ENCODE results near the gene ADCK2.

ADCK2 gene

DNA sequence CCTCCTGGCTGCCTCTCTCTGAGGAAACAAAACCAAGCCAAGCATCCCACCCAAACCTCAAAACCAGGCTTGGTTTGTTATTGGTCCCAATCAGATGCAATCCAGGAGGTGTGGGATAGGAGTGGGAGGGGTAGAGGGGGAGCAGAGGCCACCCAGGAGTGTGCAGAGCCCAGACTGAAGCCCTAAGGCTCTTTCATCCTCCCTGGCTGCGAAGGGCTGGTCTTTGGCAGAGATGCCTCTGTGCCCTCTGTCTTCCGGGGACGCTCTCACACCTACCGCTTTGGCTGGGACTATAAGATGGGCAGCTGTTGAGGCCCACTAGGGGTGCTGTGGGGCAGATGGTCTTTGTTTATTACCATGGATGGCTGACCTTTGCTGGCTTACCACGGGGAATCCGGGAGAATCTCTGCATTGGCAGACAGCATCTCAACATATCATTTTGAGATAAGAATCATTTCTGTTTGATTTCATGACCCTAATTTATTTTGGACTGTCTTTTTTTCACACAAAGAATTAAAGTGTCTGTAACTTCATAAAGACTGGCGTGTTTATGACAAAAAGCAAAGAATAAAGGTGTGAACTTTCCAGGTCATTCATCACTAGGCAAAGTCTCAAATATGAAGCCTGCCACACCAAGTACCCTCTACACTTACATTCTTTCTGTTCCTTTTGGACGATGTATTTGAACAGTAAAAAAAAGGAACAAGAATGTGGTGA, 25.7 kb upstream of the ADCK2 start:
- peaks cover 0 to 20% (median 11%) of the 10 kb centered on the region in 5 experiments for H3K27me3 ChIP-seq (replicated peaks in 2 of 5; ENCODE audit: control insufficient read depth in 4 of 5, insufficient read depth in 5 of 5, low read length in 4 of 5)
- peak; percentile 36 to 61 (median 60) for DNase-seq
- H3K27ac ChIP-seq (ENCODE audit: insufficient read depth in 1 of 2, low read depth in 1 of 2, low read length in 2 of 2, poor library complexity in 1 of 2, severe bottlenecking in 2 of 2), result no peak overlapping the region
- WGBS (ENCODE audit: insufficient coverage), result 9% methylated on average over 6 of the region's 8 CpGs
- no peak overlapping the region for H3K4me3 ChIP-seq (ENCODE audit: control insufficient read depth in 1 of 7, extremely low read depth in 1 of 7, insufficient read depth in 4 of 7, low read depth in 2 of 7, low read length in 6 of 7)
- ChIA-PET POLR2A (interaction anchor here (0.6 kb wide), 1 partner anchor 320 kb away, joined by 3 read pairs; no protein-coding TSS in a partner anchor), CTCF (interaction anchor here (1.0 to 2.7 kb wide), 2 partner anchors 22 to 170 kb away, joined by 5 to 9 read pairs; no protein-coding TSS in a partner anchor)
- H3K4me1 ChIP-seq (ENCODE audit: control extremely low read depth in 1 of 4, control insufficient read depth in 4 of 4, insufficient read depth in 4 of 4, low read length in 3 of 4), result no peaks in the 10 kb centered on the region
- H3K36me3 ChIP-seq (ENCODE audit: control insufficient read depth in 4 of 4, insufficient read depth in 4 of 4, low read length in 3 of 4), result no peaks in the 10 kb centered on the region
- H3K9me3 ChIP-seq (ENCODE audit: control extremely low read depth in 1 of 5, control insufficient read depth in 4 of 5, insufficient read depth in 2 of 5, low read depth in 1 of 5, low read length in 4 of 5), result no peaks in the 10 kb centered on the region

DNA sequence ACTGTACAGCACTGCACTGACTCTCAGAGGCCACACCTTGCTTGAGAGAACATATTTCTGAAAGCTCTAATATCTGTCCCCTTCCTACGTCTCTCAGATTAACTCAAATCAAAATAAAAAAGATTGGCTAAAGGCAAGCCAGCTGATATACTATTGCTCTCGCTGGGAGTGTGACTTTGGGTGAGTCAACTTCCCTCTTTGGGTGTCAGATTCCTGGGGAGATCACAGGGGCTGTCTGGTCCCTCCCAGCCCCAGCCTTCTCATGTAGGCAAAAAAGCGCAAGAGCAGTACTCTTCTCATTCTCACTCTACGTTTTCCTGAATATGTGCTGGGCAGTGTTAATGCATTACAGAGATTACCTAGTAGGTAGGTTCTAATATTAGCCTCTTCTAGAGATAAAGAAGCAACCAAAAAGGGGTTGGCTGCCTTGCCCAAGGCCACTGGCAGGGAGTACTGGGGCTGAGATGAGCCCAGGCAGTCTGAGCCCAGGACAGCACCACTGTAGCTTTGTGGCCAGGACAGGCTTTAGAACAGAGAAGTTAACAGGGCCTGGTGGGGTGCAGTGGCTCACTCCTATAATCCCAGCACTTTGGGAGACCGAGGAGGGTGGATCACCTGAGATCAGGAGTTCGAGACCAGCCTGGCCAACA, 23.1 kb upstream of the ADCK2 start:
- POLR2A ChIA-PET, result interaction anchor here (0.7 kb wide), 1 partner anchor 92 kb away, joined by 4 read pairs; no protein-coding TSS in a partner anchor
- H3K9me3 ChIP-seq (ENCODE audit: control extremely low read depth in 1 of 5, control insufficient read depth in 4 of 5, insufficient read depth in 2 of 5, low read depth in 1 of 5, low read length in 4 of 5), result no peaks in the 10 kb centered on the region
- H3K4me1 ChIP-seq (ENCODE audit: control extremely low read depth in 1 of 4, control insufficient read depth in 4 of 4, insufficient read depth in 4 of 4, low read length in 3 of 4), result peaks cover 0 to 5% (median 0%) of the 10 kb centered on the region in 4 experiments
- DNase-seq, result no peak
- no peaks in the 10 kb centered on the region for H3K36me3 ChIP-seq (ENCODE audit: control insufficient read depth in 4 of 4, insufficient read depth in 4 of 4, low read length in 3 of 4)
- 36% methylated on average over 1 of the region's 6 CpGs for WGBS (ENCODE audit: insufficient coverage)
- H3K27me3 ChIP-seq (replicated peaks in 2 of 5; ENCODE audit: control insufficient read depth in 4 of 5, insufficient read depth in 5 of 5, low read length in 4 of 5), result peaks cover 0 to 6% (median 1%) of the 10 kb centered on the region in 5 experiments
- CTCF ChIA-PET, result interaction anchor here (1.1 kb wide), 1 partner anchor 9 kb away, joined by 3 read pairs; the partner anchor contains the start of gene DENND2A
- H3K4me3 ChIP-seq (ENCODE audit: control insufficient read depth in 1 of 7, extremely low read depth in 1 of 7, insufficient read depth in 4 of 7, low read depth in 2 of 7, low read length in 6 of 7), result no peak overlapping the region
- no peak overlapping the region for H3K27ac ChIP-seq (ENCODE audit: insufficient read depth in 1 of 2, low read depth in 1 of 2, low read length in 2 of 2, poor library complexity in 1 of 2, severe bottlenecking in 2 of 2)

DNA sequence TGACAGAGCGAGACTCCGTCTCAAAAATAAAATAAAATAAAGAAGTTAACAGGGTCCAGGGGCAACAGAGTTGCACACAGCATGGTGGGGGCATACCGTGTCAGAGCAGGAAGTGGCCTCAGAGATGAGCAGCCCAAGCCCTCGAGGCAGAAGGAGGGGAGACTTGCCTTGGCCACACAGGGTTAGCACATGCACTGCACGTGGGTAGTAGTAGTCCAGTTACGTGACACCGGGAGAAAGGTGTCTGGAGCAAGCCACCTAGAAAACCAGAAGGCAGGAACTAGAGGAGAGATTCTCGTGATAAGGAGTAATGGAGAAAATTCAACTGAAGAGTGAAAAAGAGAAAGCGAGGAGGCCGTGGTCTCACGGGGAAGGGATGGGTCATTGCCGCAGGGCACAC, 22.4 kb upstream of the ADCK2 start:
- ChIA-PET CTCF (interaction anchor here (1.1 kb wide), 1 partner anchor 9 kb away, joined by 3 read pairs; the partner anchor contains the start of gene DENND2A), POLR2A (no interaction called here)
- no peak overlapping the region for H3K27ac ChIP-seq (ENCODE audit: insufficient read depth in 1 of 2, low read depth in 1 of 2, low read length in 2 of 2, poor library complexity in 1 of 2, severe bottlenecking in 2 of 2)
- WGBS (ENCODE audit: insufficient coverage), result 82% methylated on average over 9 of the region's 12 CpGs
- peaks cover 0 to 5% (median 0%) of the 10 kb centered on the region in 4 experiments for H3K4me1 ChIP-seq (ENCODE audit: control extremely low read depth in 1 of 4, control insufficient read depth in 4 of 4, insufficient read depth in 4 of 4, low read length in 3 of 4)
- peaks cover 0 to 6% (median 1%) of the 10 kb centered on the region in 5 experiments for H3K27me3 ChIP-seq (replicated peaks in 2 of 5; ENCODE audit: control insufficient read depth in 4 of 5, insufficient read depth in 5 of 5, low read length in 4 of 5)
- no peaks in the 10 kb centered on the region for H3K9me3 ChIP-seq (ENCODE audit: control extremely low read depth in 1 of 5, control insufficient read depth in 4 of 5, insufficient read depth in 2 of 5, low read depth in 1 of 5, low read length in 4 of 5)
- DNase-seq, result no peak
- H3K36me3 ChIP-seq (ENCODE audit: control insufficient read depth in 4 of 4, insufficient read depth in 4 of 4, low read length in 3 of 4), result no peaks in the 10 kb centered on the region
- no peak overlapping the region for H3K4me3 ChIP-seq (ENCODE audit: control insufficient read depth in 1 of 7, extremely low read depth in 1 of 7, insufficient read depth in 4 of 7, low read depth in 2 of 7, low read length in 6 of 7)

DNA sequence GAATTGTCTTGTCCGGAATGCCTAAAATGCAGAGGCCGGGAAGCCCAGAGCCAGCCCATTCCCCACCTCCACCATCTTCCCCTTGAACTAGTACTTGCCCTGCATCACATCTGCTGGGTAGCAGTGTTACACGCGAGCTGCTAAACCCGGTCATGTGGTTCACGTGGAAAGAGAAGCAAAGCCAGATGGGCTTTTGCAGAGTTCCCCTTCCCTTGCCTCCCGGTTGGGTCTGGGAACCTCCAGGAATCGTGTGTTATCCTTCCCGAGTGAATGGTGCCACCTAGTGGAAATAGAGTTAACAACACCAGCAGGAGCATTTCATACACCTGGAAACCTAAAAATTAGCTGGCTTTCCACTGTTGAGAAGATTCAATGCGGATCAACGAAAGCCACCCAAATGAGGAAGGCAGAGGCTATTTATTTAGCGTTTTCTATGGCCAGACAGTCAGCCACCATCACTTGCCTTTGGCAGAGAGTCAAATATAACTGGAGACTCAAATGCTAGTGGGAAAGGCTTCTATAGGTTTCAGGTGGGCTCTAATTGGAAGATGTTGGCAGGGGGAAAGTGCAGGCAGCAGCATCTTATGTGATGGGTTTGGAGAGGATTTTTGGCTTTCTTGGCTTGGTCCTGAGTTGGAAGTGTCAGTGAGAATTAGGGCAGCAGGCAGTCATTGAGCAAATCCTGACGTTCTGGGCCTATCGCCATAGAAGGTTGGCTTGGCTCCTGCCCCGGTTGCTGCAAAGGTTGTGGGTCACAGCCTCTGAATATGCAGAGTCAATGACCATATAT, 19.2 kb upstream of the ADCK2 start:
- peaks cover 2 to 17% (median 16%) of the 10 kb centered on the region in 4 experiments for H3K4me1 ChIP-seq (ENCODE audit: control extremely low read depth in 1 of 4, control insufficient read depth in 4 of 4, insufficient read depth in 4 of 4, low read length in 3 of 4)
- 5% methylated on average over 10 of the region's 15 CpGs for WGBS (ENCODE audit: insufficient coverage)
- ChIA-PET CTCF (interaction anchor here (0.7 to 2.1 kb wide), 9 partner anchors 9 to 178 kb away, joined by 3 to 13 read pairs (median 4); partner anchors contain the start of gene DENND2A), POLR2A (interaction anchor here (0.7 kb wide), 1 partner anchor 175 kb away, joined by 3 read pairs; no protein-coding TSS in a partner anchor)
- DNase-seq, result peak; percentile 35 to 52 (median 45)
- no peaks in the 10 kb centered on the region for H3K27me3 ChIP-seq (replicated peaks in 2 of 5; ENCODE audit: control insufficient read depth in 4 of 5, insufficient read depth in 5 of 5, low read length in 4 of 5)
- H3K9me3 ChIP-seq (ENCODE audit: control extremely low read depth in 1 of 5, control insufficient read depth in 4 of 5, insufficient read depth in 2 of 5, low read depth in 1 of 5, low read length in 4 of 5), result no peaks in the 10 kb centered on the region
- H3K27ac ChIP-seq (ENCODE audit: insufficient read depth in 1 of 2, low read depth in 1 of 2, low read length in 2 of 2, poor library complexity in 1 of 2, severe bottlenecking in 2 of 2), result no peak overlapping the region
- no peak overlapping the region for H3K4me3 ChIP-seq (ENCODE audit: control insufficient read depth in 1 of 7, extremely low read depth in 1 of 7, insufficient read depth in 4 of 7, low read depth in 2 of 7, low read length in 6 of 7)
- H3K36me3 ChIP-seq (ENCODE audit: control insufficient read depth in 4 of 4, insufficient read depth in 4 of 4, low read length in 3 of 4), result no peaks in the 10 kb centered on the region

DNA sequence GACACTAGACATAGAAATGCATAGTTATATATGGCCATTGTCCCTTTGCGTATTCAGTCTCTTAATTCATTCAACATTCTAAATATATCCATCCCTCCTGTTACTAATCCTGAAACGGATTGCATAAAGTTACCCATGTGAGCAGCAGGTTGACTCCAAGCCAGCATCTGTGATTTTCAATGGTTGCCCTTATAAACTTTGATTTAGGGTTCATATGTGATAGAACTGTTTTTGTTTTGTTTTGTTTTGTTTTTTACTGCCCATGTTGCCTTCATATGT, 18.7 kb upstream of the ADCK2 start:
- POLR2A ChIA-PET, result no interaction called here
- Histone ChIP-seq H3K36me3 (ENCODE audit: control insufficient read depth in 4 of 4, insufficient read depth in 4 of 4, low read length in 3 of 4) (no peaks in the 10 kb centered on the region), H3K27me3 (replicated peaks in 2 of 5; ENCODE audit: control insufficient read depth in 4 of 5, insufficient read depth in 5 of 5, low read length in 4 of 5) (no peaks in the 10 kb centered on the region), H3K27ac (ENCODE audit: insufficient read depth in 1 of 2, low read depth in 1 of 2, low read length in 2 of 2, poor library complexity in 1 of 2, severe bottlenecking in 2 of 2) (no peak overlapping the region), H3K4me1 (ENCODE audit: control extremely low read depth in 1 of 4, control insufficient read depth in 4 of 4, insufficient read depth in 4 of 4, low read length in 3 of 4) (peaks cover 2 to 17% (median 16%) of the 10 kb centered on the region in 4 experiments), H3K9me3 (ENCODE audit: control extremely low read depth in 1 of 5, control insufficient read depth in 4 of 5, insufficient read depth in 2 of 5, low read depth in 1 of 5, low read length in 4 of 5) (no peaks in the 10 kb centered on the region), H3K4me3 (ENCODE audit: control insufficient read depth in 1 of 7, extremely low read depth in 1 of 7, insufficient read depth in 4 of 7, low read depth in 2 of 7, low read length in 6 of 7) (no peak overlapping the region)
- WGBS (ENCODE audit: insufficient coverage), result 100% methylated on average over 1 of the region's 2 CpGs
- CTCF ChIA-PET, result interaction anchor here (1.6 to 2.1 kb wide), 3 partner anchors 9 to 179 kb away, joined by 6 to 13 read pairs (median 10); no protein-coding TSS in a partner anchor
- DNase-seq, result no peak

DNA sequence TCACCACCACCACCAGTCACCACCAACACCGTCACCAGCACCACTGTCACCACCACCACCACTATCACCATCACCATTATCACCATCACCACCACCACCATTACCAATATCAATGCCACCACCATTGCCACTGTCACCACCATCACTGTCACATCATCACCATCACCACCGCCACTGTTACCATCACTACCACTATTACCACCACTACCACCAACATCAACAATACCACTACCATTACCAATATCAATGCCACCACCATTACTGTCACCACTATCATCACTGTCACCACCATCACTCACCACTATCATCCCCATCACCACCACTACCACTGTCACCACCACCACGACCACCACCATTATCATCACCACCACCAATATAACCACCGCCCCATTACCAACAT, 18.1 kb upstream of the ADCK2 start:
- CTCF ChIA-PET, result interaction anchor here (2.4 kb wide), 1 partner anchor 176 kb away, joined by 5 read pairs; no protein-coding TSS in a partner anchor
- H3K4me1 ChIP-seq (ENCODE audit: control extremely low read depth in 1 of 4, control insufficient read depth in 4 of 4, insufficient read depth in 4 of 4, low read length in 3 of 4), result peaks cover 2 to 17% (median 16%) of the 10 kb centered on the region in 4 experiments
- 93% methylated on average over 2 of the region's 4 CpGs for WGBS (ENCODE audit: insufficient coverage)
- POLR2A ChIA-PET, result no interaction called here
- no peaks in the 10 kb centered on the region for H3K27me3 ChIP-seq (replicated peaks in 2 of 5; ENCODE audit: control insufficient read depth in 4 of 5, insufficient read depth in 5 of 5, low read length in 4 of 5)
- H3K9me3 ChIP-seq (ENCODE audit: control extremely low read depth in 1 of 5, control insufficient read depth in 4 of 5, insufficient read depth in 2 of 5, low read depth in 1 of 5, low read length in 4 of 5), result no peaks in the 10 kb centered on the region
- no peak overlapping the region for H3K4me3 ChIP-seq (ENCODE audit: control insufficient read depth in 1 of 7, extremely low read depth in 1 of 7, insufficient read depth in 4 of 7, low read depth in 2 of 7, low read length in 6 of 7)
- H3K27ac ChIP-seq (ENCODE audit: insufficient read depth in 1 of 2, low read depth in 1 of 2, low read length in 2 of 2, poor library complexity in 1 of 2, severe bottlenecking in 2 of 2), result no peak overlapping the region
- H3K36me3 ChIP-seq (ENCODE audit: control insufficient read depth in 4 of 4, insufficient read depth in 4 of 4, low read length in 3 of 4), result no peaks in the 10 kb centered on the region
- DNase-seq, result no peak

Measured in common myeloid progenitor, CD34-positive (primary cell).